Skeletal muscle satellite cell (primary cell): ENCODE results near the gene CEMIP.

Source experiments
- H3K27me3 ChIP-seq: 2 replicates; pipeline ENCODE4 v1.7.0; 2013; ENCODE audit warnings: low read length; ENCODE audit not compliant: control insufficient read depth, insufficient read depth
- H3K36me3 ChIP-seq: 2 replicates; pipeline ENCODE4 v1.7.0; 2013; ENCODE audit warnings: mild to moderate bottlenecking, control low read depth, low read length; ENCODE audit not compliant: insufficient read depth
- H3K4me1 ChIP-seq: 2 replicates; pipeline ENCODE4 v1.7.0; 2013; ENCODE audit warnings: low read length; ENCODE audit not compliant: control insufficient read depth, insufficient read depth
- H3K4me2 ChIP-seq: 2 replicates; pipeline ENCODE4 v1.7.0; 2013; ENCODE audit warnings: mild to moderate bottlenecking, low read length
- H3K4me3 ChIP-seq: 2 replicates; pipeline ENCODE4 v1.7.0; 2013; ENCODE audit warnings: low read length
- H3K9ac ChIP-seq: 2 replicates; pipeline ENCODE4 v1.7.0; 2013; ENCODE audit warnings: mild to moderate bottlenecking, low read depth, low read length, moderate library complexity
- H3K9me3 ChIP-seq: replicated peaks from 2 replicates; pipeline ENCODE4 v1.7.0; 2013; ENCODE audit warnings: mild to moderate bottlenecking, control low read depth, low read length

Gene CEMIP

GRCh38 chr15:80775338-80775737 lies 3.8 kb upstream of the CEMIP start:
- no peak overlapping the region for H3K9ac ChIP-seq
- peaks cover 15% of the 10 kb centered on the region for H3K4me1 ChIP-seq
- H3K4me2 ChIP-seq, result no peak overlapping the region
- peaks cover 13% of the 10 kb centered on the region for H3K27me3 ChIP-seq
- no peaks in the 10 kb centered on the region for H3K9me3 ChIP-seq
- H3K36me3 ChIP-seq, result no peaks in the 10 kb centered on the region
- no peak overlapping the region for H3K4me3 ChIP-seq

GRCh38 chr15:80776420-80777045 lies 2.6 kb upstream of the CEMIP start:
- peaks cover 22% of the 10 kb centered on the region for H3K4me1 ChIP-seq
- peaks cover 20% of the 10 kb centered on the region for H3K27me3 ChIP-seq
- H3K36me3 ChIP-seq, result no peaks in the 10 kb centered on the region
- no peaks in the 10 kb centered on the region for H3K9me3 ChIP-seq
- no peak overlapping the region for H3K4me3 ChIP-seq
- H3K9ac ChIP-seq, result no peak overlapping the region
- no peak overlapping the region for H3K4me2 ChIP-seq

GRCh38 chr15:80777137-80777536 lies 2.0 kb upstream of the CEMIP start:
- Histone ChIP-seq H3K4me3 (no peak overlapping the region), H3K36me3 (no peaks in the 10 kb centered on the region), H3K4me1 (peaks cover 22% of the 10 kb centered on the region), H3K9me3 (no peaks in the 10 kb centered on the region), H3K27me3 (peaks cover 20% of the 10 kb centered on the region), H3K4me2 (no peak overlapping the region), H3K9ac (no peak overlapping the region)

GRCh38 chr15:80777826-80778620 lies 1.1 kb upstream of the CEMIP start:
- Histone ChIP-seq H3K36me3 (no peaks in the 10 kb centered on the region), H3K4me1 (peaks cover 22% of the 10 kb centered on the region), H3K9me3 (no peaks in the 10 kb centered on the region), H3K4me3 (no peak overlapping the region), H3K9ac (no peak overlapping the region), H3K4me2 (no peak overlapping the region), H3K27me3 (peaks cover 20% of the 10 kb centered on the region)

GRCh38 chr15:80778621-80778963 lies 578 bp upstream of the CEMIP start:
- H3K9ac ChIP-seq, result no peak overlapping the region
- H3K4me2 ChIP-seq, result peak overlapping the region; percentile 88
- H3K9me3 ChIP-seq, result no peaks in the 10 kb centered on the region
- H3K4me1 ChIP-seq, result peaks cover 22% of the 10 kb centered on the region
- no peaks in the 10 kb centered on the region for H3K36me3 ChIP-seq
- H3K4me3 ChIP-seq, result peak overlapping the region; percentile 75
- peaks cover 20% of the 10 kb centered on the region for H3K27me3 ChIP-seq

GRCh38 chr15:80779658-80780415 lies 667 bp downstream of the CEMIP start:
- Histone ChIP-seq H3K27me3 (peaks cover 20% of the 10 kb centered on the region), H3K9ac (peak overlapping the region; percentile 65), H3K9me3 (no peaks in the 10 kb centered on the region), H3K4me2 (peak overlapping the region; percentile 88), H3K4me1 (peaks cover 22% of the 10 kb centered on the region), H3K4me3 (peak overlapping the region; percentile 75), H3K36me3 (no peaks in the 10 kb centered on the region)

- H3K9ac ChIP-seq, result peak overlapping the region; percentile 65
- no peaks in the 10 kb centered on the region for H3K9me3 ChIP-seq
- peak overlapping the region; percentile 75 for H3K4me3 ChIP-seq
- H3K27me3 ChIP-seq, result peaks cover 20% of the 10 kb centered on the region
- peak overlapping the region; percentile 88 for H3K4me2 ChIP-seq
- no peaks in the 10 kb centered on the region for H3K36me3 ChIP-seq
- H3K4me1 ChIP-seq, result peaks cover 22% of the 10 kb centered on the region
Observed at GRCh38 chr15:80780416-80781221, 1.4 kb downstream of the CEMIP start.

GRCh38 chr15:80783260-80783659 lies 4.1 kb downstream of the CEMIP start:
- Histone ChIP-seq H3K4me1 (peaks cover 16% of the 10 kb centered on the region), H3K9ac (no peak overlapping the region), H3K27me3 (peaks cover 20% of the 10 kb centered on the region), H3K4me2 (no peak overlapping the region), H3K36me3 (no peaks in the 10 kb centered on the region), H3K9me3 (no peaks in the 10 kb centered on the region), H3K4me3 (no peak overlapping the region)

- Histone ChIP-seq H3K4me1 (peaks cover 6% of the 10 kb centered on the region), H3K27me3 (peaks cover 7% of the 10 kb centered on the region), H3K36me3 (no peaks in the 10 kb centered on the region)
Observed at GRCh38 chr15:80785335-80785734, 6.2 kb downstream of the CEMIP start.

GRCh38 chr15:80785811-80786354 lies 6.7 kb downstream of the CEMIP start:
- Histone ChIP-seq H3K27me3 (peaks cover 2% of the 10 kb centered on the region), H3K36me3 (no peaks in the 10 kb centered on the region), H3K4me1 (peaks cover under 1% of the 10 kb centered on the region), H3K4me3 (no peak overlapping the region), H3K9me3 (no peaks in the 10 kb centered on the region), H3K9ac (no peak overlapping the region), H3K4me2 (no peak overlapping the region)

More at GRCh38 chr15:80785335-80785734, 6.2 kb downstream of the CEMIP start:
- Histone ChIP-seq H3K9me3 (no peaks in the 10 kb centered on the region), H3K9ac (no peak overlapping the region), H3K4me3 (no peak overlapping the region), H3K4me2 (no peak overlapping the region)

- no peak overlapping the region for H3K4me2 ChIP-seq
- H3K4me1 ChIP-seq, result no peaks in the 10 kb centered on the region
- H3K9ac ChIP-seq, result no peak overlapping the region
- no peaks in the 10 kb centered on the region for H3K9me3 ChIP-seq
- no peak overlapping the region for H3K4me3 ChIP-seq
- no peaks in the 10 kb centered on the region for H3K27me3 ChIP-seq
- peaks cover 2% of the 10 kb centered on the region for H3K36me3 ChIP-seq
Observed at GRCh38 chr15:80787316-80787715, 8.1 kb downstream of the CEMIP start.
